ENCODE results near the gene THOC1. TPM values are rescaled to one million over a fixed set of nuclear protein-coding genes. Genes with fewer than 3 reads are reported as not detected.
A peak's percentile ranks its signal among the peaks of the same experiment; 100 is the strongest.

Gene THOC1
- polyA plus RNA-seq, 1 of the 3 experiments (the other 2 are of a cell fraction), result 12.3 TPM

- TF ChIP-seq CTCF (IDR thresholded peaks at IDR 0.05) (peak; percentile 88), NRF1 (IDR thresholded peaks at IDR 0.05; ENCODE audit: low read depth, low read length) (no peak)
Observed at GRCh38 chr18:286515-287310, 18.9 kb upstream of the THOC1 start (continued).

GRCh38 chr18:285817-286216, 18.0 kb upstream of the THOC1 start:
- Histone ChIP-seq H3K36me3 (replicated peaks in 1 of 2; ENCODE audit: control insufficient read depth in 1 of 2, insufficient read depth in 2 of 2, low read length in 1 of 2) (no peaks in the 10 kb centered on the region), H3K4me3 (ENCODE audit: low read depth in 2 of 2, low read length in 1 of 2) (no peak overlapping the region), H3K27me3 (ENCODE audit: insufficient read depth) (no peaks in the 10 kb centered on the region; the same call in 1 of the 2 replicates), H3K79me2 (ENCODE audit: insufficient read depth) (no peaks in the 10 kb centered on the region), H4K20me1 (ENCODE audit: insufficient read depth) (no peaks in the 10 kb centered on the region), H3K9me3 (no peaks in the 10 kb centered on the region), H3K9me2 (no peaks in the 10 kb centered on the region), H3F3A (replicated peaks; ENCODE audit: insufficient read depth) (no peaks in the 10 kb centered on the region), H3K4me2 (no peak overlapping the region), H3K9ac (no peak overlapping the region), H2AFZ (ENCODE audit: low read depth) (no peak overlapping the region), H3K4me1 (ENCODE audit: control insufficient read depth in 1 of 2, insufficient read depth in 2 of 2, low read depth in 1 of 2, low read length in 1 of 2) (no peaks in the 10 kb centered on the region; a peak in 1 of 4 replicates), H3K27ac (ENCODE audit: low read depth in 2 of 2, low read length in 1 of 2) (no peak overlapping the region)
- DNase-seq, result no peak
- ChIA-PET CTCF (interaction anchor here (1.8 kb wide), 1 partner anchor 17 kb away, joined by 4 read pairs; no protein-coding TSS in a partner anchor), POLR2A (no interaction called here)
- TF ChIP-seq MXI1 (IDR thresholded peaks at IDR 0.05; ENCODE audit: low read depth, low read length) (no peak), USF2 (IDR thresholded peaks at IDR 0.05; ENCODE audit: borderline replicate concordance, low read depth, low read length) (no peak), RXRA (IDR thresholded peaks at IDR 0.05; ENCODE audit: borderline replicate concordance, low read depth) (no peak), IRF3 (IDR thresholded peaks at IDR 0.05; ENCODE audit: low read depth, low read length) (no peak), NRF1 (IDR thresholded peaks at IDR 0.05; ENCODE audit: low read depth, low read length) (no peak), TEAD4 (IDR thresholded peaks at IDR 0.05; ENCODE audit: borderline replicate concordance, insufficient read depth) (no peak), MAX (IDR thresholded peaks at IDR 0.05; ENCODE audit: low read depth) (no peak), MEF2A (IDR thresholded peaks at IDR 0.05; ENCODE audit: borderline replicate concordance, low read depth) (no peak), GABPA (IDR thresholded peaks at IDR 0.05; ENCODE audit: low read depth) (no peak), FOSL2 (IDR thresholded peaks at IDR 0.05; ENCODE audit: borderline replicate concordance, low read depth) (no peak), CTCF (IDR thresholded peaks at IDR 0.05) (no peak), PBX3 (IDR thresholded peaks at IDR 0.05) (no peak), RCOR1 (IDR thresholded peaks at IDR 0.05; ENCODE audit: low read length) (no peak), CHD2 (IDR thresholded peaks at IDR 0.05; ENCODE audit: low read length, partially characterized antibody) (no peak), NFIC (IDR thresholded peaks at IDR 0.05; ENCODE audit: borderline replicate concordance) (no peak), GATA2 (CRISPR knock-in tag; IDR thresholded peaks at IDR 0.05) (no peak), FOXM1 (IDR thresholded peaks at IDR 0.05; ENCODE audit: low read depth) (no peak), ZBTB33 (IDR thresholded peaks at IDR 0.05; ENCODE audit: borderline replicate concordance, low read depth) (no peak), TAF1 (IDR thresholded peaks at IDR 0.05; ENCODE audit: borderline replicate concordance, low read depth, low read length) (no peak), EP300 (IDR thresholded peaks at IDR 0.05; ENCODE audit: borderline replicate concordance in 1 of 2, low read depth in 1 of 2, low read length in 1 of 2) (no peak)
- WGBS (ENCODE audit: low lambda C conversion rate), result 83% methylated on average over 6 of the region's 6 CpGs
